A673 (cell line): ENCODE results near the gene RNASEH2A.

ENCODE experiments used
- CTCF ChIP-seq: fragments of 300-800, 200-600 bp; sonication (generic); conservative IDR thresholded peaks from 2 replicates; pipeline ENCODE4 v1.5.1; 2017; ENCODE audit warnings: low read depth, mild to moderate bottlenecking, antibody characterized with exemption, low read length, moderate library complexity, mixed read lengths
- EZH2 ChIP-seq: fragments of 200-600 bp; sonication (generic); IDR thresholded peaks from 2 replicates; pipeline ENCODE4 v1.6.1; 2017; ENCODE audit warnings: borderline replicate concordance, low read depth, mild to moderate bottlenecking, mixed read lengths, antibody characterized with exemption, low read length; ENCODE audit not compliant: poor library complexity, severe bottlenecking

GRCh38 chr19:12838886-12839756 lies 32.7 kb downstream of the RNASEH2A start:
- TF ChIP-seq CTCF (no peak), EZH2 (no peak)
